IMR-90 (cell line): ENCODE results near the gene IQSEC1. TPM values are rescaled to one million over a fixed set of nuclear protein-coding genes. Genes with fewer than 3 reads are reported as not detected.

Experiments used
- ATAC-seq: fragments of 200-7000 bp; cut with Tn5 transposase; 2 replicates; pipeline ENCODE4 v1.9.1; 2020; ENCODE audit warnings: low read depth, mild to moderate bottlenecking, moderate library complexity
- BruUV-seq: library from RNA; stranded (reverse); fragments of 400-500 nt; replicated peaks from 2 replicates; lab custom pipeline; 2021; lab: Mats Ljungman, UMichigan
- CTCF ChIA-PET: fragments of 300-600 bp; formaldehyde crosslinking; extraction: SDS; loops from one replicate; lab custom pipeline; 2021; ENCODE audit warnings: antibody characterized with exemption; lab: Yijun Ruan, JAX
- POLR2A ChIA-PET: fragments of 300-600 bp; sonication (Branson Sonifier 250); formaldehyde crosslinking; loops from one replicate; lab custom pipeline; 2022; ENCODE audit warnings: antibody characterized with exemption; ENCODE audit not compliant: unreplicated experiment; lab: Charles Lee
- DNase-seq: peaks from one replicate; pipeline ENCODE4 v3.0.0; 2013
- H2AFZ ChIP-seq: replicated peaks from 2 replicates; pipeline ENCODE3; 2013; ENCODE audit warnings: low read length, mild to moderate bottlenecking; ENCODE audit not compliant: poor library complexity
- H2AK5ac ChIP-seq: 2 replicates; pipeline ENCODE4 v1.6.1; 2013; ENCODE audit warnings: low read depth, low read length, inconsistent platforms
- H2AK9ac ChIP-seq: replicated peaks from 2 replicates; pipeline ENCODE3; 2013; ENCODE audit warnings: mild to moderate bottlenecking, low read depth, low read length, moderate library complexity; ENCODE audit not compliant: poor library complexity
- H2BK120ac ChIP-seq: 2 replicates; pipeline ENCODE4 v1.6.1; 2013; ENCODE audit warnings: low read depth, low read length, inconsistent platforms
- H2BK15ac ChIP-seq: 3 replicates; pipeline ENCODE4 v1.6.1; 2013; ENCODE audit warnings: low read depth, low read length, inconsistent platforms
- H2BK20ac ChIP-seq: 2 replicates; pipeline ENCODE4 v1.6.1; 2013; ENCODE audit warnings: low read depth, mild to moderate bottlenecking, inconsistent platforms, low read length, moderate library complexity
- H2BK5ac ChIP-seq: 2 replicates; pipeline ENCODE4 v1.6.1; 2013; ENCODE audit warnings: mild to moderate bottlenecking, low read depth, low read length, inconsistent platforms; ENCODE audit not compliant: poor library complexity, severe bottlenecking
- H3K14ac ChIP-seq: replicated peaks from 2 replicates; pipeline ENCODE4 v1.6.1; 2013; ENCODE audit warnings: low read depth, low read length, inconsistent platforms
- H3K18ac ChIP-seq: 2 replicates; pipeline ENCODE4 v1.6.1; 2013; ENCODE audit warnings: low read depth, low read length, control low read depth
- H3K23ac ChIP-seq: 2 replicates; pipeline ENCODE4 v1.6.1; 2013; ENCODE audit warnings: low read depth, low read length, inconsistent platforms
- H3K27ac ChIP-seq: 2 replicates; pipeline ENCODE4 v1.5.1; 2013; ENCODE audit warnings: mild to moderate bottlenecking, control low read depth, low read length; ENCODE audit not compliant: insufficient read depth
- H3K27me3 ChIP-seq: 2 replicates; pipeline ENCODE4 v1.6.1; 2013; ENCODE audit warnings: low read length; ENCODE audit not compliant: control insufficient read depth, insufficient read depth
- H3K36me3 ChIP-seq: 2 replicates; pipeline ENCODE4 v1.6.1; 2013; ENCODE audit warnings: low read length, mixed read lengths; ENCODE audit not compliant: control insufficient read depth, insufficient read depth
- H3K4ac ChIP-seq: 2 replicates; pipeline ENCODE4 v1.6.1; 2013; ENCODE audit warnings: low read depth, low read length, inconsistent platforms
- H3K4me1 ChIP-seq: 2 replicates; pipeline ENCODE4 v1.6.1; 2013; ENCODE audit warnings: low read length, mixed read lengths; ENCODE audit not compliant: control insufficient read depth, insufficient read depth
- H3K4me2 ChIP-seq: 2 replicates; pipeline ENCODE4 v1.6.1; 2013; ENCODE audit warnings: low read depth, mild to moderate bottlenecking, control low read depth, low read length, moderate library complexity
- H3K4me3 ChIP-seq: 2 replicates; pipeline ENCODE4 v1.5.1; 2013; ENCODE audit warnings: low read depth, mild to moderate bottlenecking, control low read depth, low read length, moderate library complexity; ENCODE audit not compliant: insufficient read depth
- H3K56ac ChIP-seq: 2 replicates; pipeline ENCODE4 v1.6.1; 2013; ENCODE audit warnings: low read length, inconsistent platforms; ENCODE audit not compliant: insufficient read depth; ENCODE audit errors: extremely low read depth
- H3K79me1 ChIP-seq, 2 experiments: 2 replicates each; pipeline ENCODE4 v1.6.1; 2013; ENCODE audit warnings: low read length in 2 of 2, inconsistent platforms in 1 of 2, low read depth in 1 of 2
- H3K9ac ChIP-seq: 2 replicates; pipeline ENCODE4 v1.6.1; 2013; ENCODE audit warnings: low read depth, low read length, control low read depth
- H3K9me1 ChIP-seq: 2 replicates; pipeline ENCODE4 v1.6.1; 2013; ENCODE audit warnings: low read length, inconsistent platforms; ENCODE audit not compliant: insufficient read depth
- H3K9me3 ChIP-seq: 2 replicates; pipeline ENCODE4 v1.6.1; 2013; ENCODE audit warnings: low read length; ENCODE audit not compliant: control insufficient read depth, insufficient read depth
- H4K20me1 ChIP-seq: 2 replicates; pipeline ENCODE4 v1.6.1; 2013; ENCODE audit warnings: low read length, inconsistent platforms; ENCODE audit not compliant: insufficient read depth
- H4K5ac ChIP-seq: 2 replicates; pipeline ENCODE4 v1.6.1; 2013; ENCODE audit warnings: mild to moderate bottlenecking, low read depth, low read length, control low read depth
- H4K8ac ChIP-seq, 2 experiments: 2 replicates each; pipeline ENCODE4 v1.6.1; 2013; ENCODE audit warnings: low read depth in 2 of 2, low read length in 2 of 2, control low read depth in 1 of 2, inconsistent platforms in 1 of 2
- H4K91ac ChIP-seq: 2 replicates; pipeline ENCODE4 v1.6.1; 2013; ENCODE audit warnings: low read depth, low read length, inconsistent platforms; ENCODE audit not compliant: insufficient read depth
- BHLHE40 ChIP-seq: fragments of 150-350 bp; IDR thresholded peaks from 2 replicates; pipeline ENCODE4 v1.6.1; 2016; ENCODE audit warnings: mild to moderate bottlenecking, low read depth, low read length
- CEBPB ChIP-seq: IDR thresholded peaks from 2 replicates; pipeline ENCODE4 v1.6.1; 2012; ENCODE audit warnings: low read depth, low read length, improper control_type of control experiment
- FOS ChIP-seq: fragments of 150-350 bp; IDR thresholded peaks from 2 replicates; pipeline ENCODE4 v1.6.1; 2016; ENCODE audit warnings: low read depth, low read length
- MAZ ChIP-seq: IDR thresholded peaks from 2 replicates; pipeline ENCODE4 v1.6.1; 2012; ENCODE audit warnings: low read depth, mild to moderate bottlenecking, low read length, improper control_type of control experiment, moderate library complexity, borderline replicate concordance
- MXI1 ChIP-seq: IDR thresholded peaks from 2 replicates; pipeline ENCODE4 v1.6.1; 2012; ENCODE audit warnings: low read depth, mild to moderate bottlenecking, low read length, moderate library complexity, borderline replicate concordance
- RAD21 ChIP-seq: IDR thresholded peaks from 2 replicates; pipeline ENCODE4 v1.6.1; 2012; ENCODE audit warnings: low read length, improper control_type of control experiment
- RCOR1 ChIP-seq: IDR thresholded peaks from 2 replicates; pipeline ENCODE4 v1.6.1; 2012; ENCODE audit warnings: mild to moderate bottlenecking, low read length, improper control_type of control experiment; ENCODE audit not compliant: insufficient replicate concordance
- SMC3 ChIP-seq: fragments of 150-350 bp; IDR thresholded peaks from 2 replicates; pipeline ENCODE4 v1.6.1; 2016; ENCODE audit warnings: low read depth, mild to moderate bottlenecking, antibody characterized with exemption, low read length, moderate library complexity
- WGBS, 2 experiments: methylation state at CpG; one replicate each; pipeline versions ENCODE4 v1.1.5 to v1.1.7; 2013; ENCODE audit warnings: missing lambda C conversion rate in 2 of 2; ENCODE audit not compliant: insufficient read length in 1 of 2; ENCODE audit errors: extremely low coverage in 2 of 2; 5-methylcytosine and 5-hydroxymethylcytosine counted together
- dilution Hi-C: fragments of 300-500 bp; cut with HindIII; formaldehyde crosslinking; loops from one replicate; pipeline ENCODE4 v1.14.3; 2018; ENCODE audit warnings: low sequenced_read_pairs; ENCODE audit not compliant: unreplicated experiment
- in situ Hi-C: fragments of 300-500 bp; cut with MboI; formaldehyde crosslinking; loops from 3 replicates; pipeline ENCODE4 v1.14.3; 2019; ENCODE audit warnings: low sequenced_read_pairs, inconsistent platforms, mixed read lengths
- intact Hi-C: fragments of 100-400 bp; cut with micrococcal nuclease; formaldehyde crosslinking; loops from 2 replicates; pipeline ENCODE4 v1.10.0; 2022
- polyA plus RNA-seq, 3 experiments: library from polyadenylated mRNA; depleted of rRNA; stranded (reverse); fragments of >200 nt; gene quantifications; 2 replicates each; pipeline ENCODE4 v1.2.3, GENCODE V29; 2012; ENCODE audit warnings: low replicate concordance in 1 of 3
- total RNA-seq: library from RNA; depleted of rRNA; stranded (reverse); fragments of >200 nt; gene quantifications from 2 replicates; pipeline ENCODE4 v1.2.3, GENCODE V29; 2012

The IQSEC1 gene
- total and polyA plus RNA-seq, 2 of the 4 experiments (the other 2 are of a cell fraction): 5.9 to 11.9 TPM

DNA sequence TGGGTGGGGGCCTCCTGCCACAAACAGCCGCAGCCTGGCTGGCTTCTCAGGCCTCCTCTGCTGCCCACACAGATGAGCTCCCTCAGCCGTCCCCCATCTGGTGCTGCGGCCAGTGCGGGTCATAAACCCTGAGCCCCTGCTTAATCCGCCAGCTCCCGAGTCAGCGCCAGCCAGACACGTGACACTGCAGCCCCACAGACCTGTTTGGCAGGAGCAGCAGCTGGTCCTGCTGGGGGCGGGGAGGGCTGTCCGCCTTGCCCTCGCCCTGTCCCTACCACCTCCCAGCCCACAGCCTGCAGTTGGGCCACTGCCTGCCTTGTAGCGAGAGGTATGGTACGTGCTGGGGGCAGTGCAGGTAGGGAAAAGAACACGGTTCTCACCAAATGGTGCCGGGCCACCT is 86.2 kb downstream of the IQSEC1 start:
- Histone ChIP-seq H4K91ac (no peak overlapping the region), H3K4me2 (no peak overlapping the region), H3K4me1 (peaks cover 18% of the 10 kb centered on the region), H4K5ac (no peak overlapping the region), H3K27me3 (no peaks in the 10 kb centered on the region), H2BK15ac (no peak overlapping the region), H2AK5ac (no peak overlapping the region), H4K20me1 (peaks cover 3% of the 10 kb centered on the region; the same call in 1 of the 2 replicates), H3K9ac (no peak overlapping the region), H4K8ac (no peak overlapping the region), H3K79me1 (peaks cover 2 to 19% of the 10 kb centered on the region in 2 experiments; a peak in 2 of 4 replicates), H3K27ac (no peak overlapping the region), H3K9me1 (peaks cover 7% of the 10 kb centered on the region; the same call in 1 of the 2 replicates), H3K9me3 (no peaks in the 10 kb centered on the region), H3K14ac (no peak overlapping the region), H3K4ac (no peak overlapping the region), H2AK9ac (no peak overlapping the region), H2BK20ac (no peak overlapping the region), H3K56ac (no peak overlapping the region), H2BK120ac (no peak overlapping the region), H2AFZ (no peak overlapping the region), H3K18ac (no peak overlapping the region), H3K4me3 (no peak overlapping the region), H2BK5ac (no peak overlapping the region), H3K36me3 (no peaks in the 10 kb centered on the region), H3K23ac (no peak overlapping the region)
- dilution Hi-C loops: no loop called here
- TF ChIP-seq BHLHE40 (no peak), MAZ (no peak), RCOR1 (no peak), FOS (no peak), CEBPB (no peak), MXI1 (no peak), SMC3 (no peak), RAD21 (no peak)
- ChIA-PET POLR2A (no interaction called here), CTCF (no interaction called here)
- intact Hi-C loops: loop anchor here (10.0 kb wide), 1 partner anchor 92 kb away; no protein-coding TSS in a partner anchor
- DNase-seq (no peak), ATAC-seq (no peak)
- in situ Hi-C loops: no loop called here
- no TSS peak for BruUV-seq
- 75% methylated on average over 6 of the region's 15 CpGs; no CpG with 5 or more reads in 1 of the 2 experiments for WGBS, 2 experiments
